NCI-H2081 (cell line): Measurements from ENCODE around the gene TMEM184B.

Experiments used
- DNase-seq, 2 experiments: peaks; one replicate each; lab custom pipeline; 2025; lab: John Stamatoyannopoulos, UW

TMEM184B gene

GRCh38 chr22:38226853-38227649, 45.8 kb downstream of the TMEM184B start:
- DNase-seq = no peak

- DNase-seq = no peak
Observed at GRCh38 chr22:38223289-38223960, 49.4 kb downstream of the TMEM184B start.

GRCh38 chr22:38222797-38223119, 50.1 kb downstream of the TMEM184B start:
- no peak for DNase-seq

DNA sequence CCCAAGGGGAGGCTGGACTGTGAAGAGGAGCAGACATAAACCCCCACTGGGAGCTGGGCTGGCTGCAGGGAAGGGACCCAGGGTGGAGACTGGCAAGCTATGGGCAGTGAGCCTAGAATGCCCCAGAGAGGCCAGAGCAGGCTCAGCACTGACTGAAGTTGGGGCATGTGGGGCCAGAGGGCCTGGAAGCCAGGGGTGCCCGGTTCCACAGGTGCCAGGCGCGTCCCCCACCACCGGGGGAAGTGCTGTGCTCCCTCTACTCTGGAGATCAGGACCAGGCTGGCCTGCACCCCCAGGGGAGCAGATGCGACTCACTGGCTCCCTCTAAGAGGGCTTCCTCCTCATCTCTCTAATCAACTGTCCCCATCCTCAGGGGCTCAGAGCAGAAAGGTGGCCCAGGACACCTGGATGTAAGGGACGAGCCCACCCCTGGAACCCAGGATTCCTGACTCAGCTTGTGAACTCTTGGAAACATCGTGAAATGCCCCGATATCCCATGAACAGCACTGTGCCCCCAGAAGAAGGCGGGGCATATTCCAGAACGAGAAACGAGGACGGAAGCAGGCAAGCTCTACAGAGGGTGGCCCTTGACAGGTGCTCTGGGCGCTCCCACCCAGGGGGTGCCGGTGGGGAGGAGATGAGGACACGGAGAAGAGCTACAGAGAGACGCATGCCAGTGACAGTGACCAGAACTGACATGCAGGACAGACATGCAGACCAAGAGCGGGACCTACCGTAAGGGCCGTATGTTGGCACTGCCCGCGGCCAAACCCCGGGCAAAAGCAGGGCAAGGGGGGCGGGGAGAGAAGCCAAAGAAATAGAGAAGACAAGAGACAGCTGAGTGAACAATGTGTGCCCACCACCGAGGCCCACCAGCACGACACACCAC, 50.7 kb downstream of the TMEM184B start:
- no peak for DNase-seq

DNA sequence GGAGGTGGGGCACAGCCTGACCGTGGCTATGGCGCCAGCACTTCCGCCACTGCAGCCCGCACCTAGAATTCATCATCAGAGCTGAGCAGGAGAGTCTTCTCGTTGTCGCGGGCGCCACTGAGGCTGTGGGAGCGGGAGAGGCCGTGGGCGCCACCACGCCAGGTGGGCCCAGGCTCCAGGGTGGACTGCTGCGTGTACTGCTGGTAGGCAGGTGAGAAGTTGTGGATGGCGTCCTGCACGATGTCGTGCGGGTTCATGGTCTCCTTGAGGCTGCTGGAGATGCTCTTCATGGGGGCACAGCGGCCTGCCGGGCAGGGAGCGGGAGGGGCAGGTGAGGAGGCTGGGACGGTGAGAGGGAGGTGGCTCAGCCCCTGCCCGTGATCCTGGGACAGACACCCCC, 51.4 kb downstream of the TMEM184B start:
- no peak for DNase-seq

DNA sequence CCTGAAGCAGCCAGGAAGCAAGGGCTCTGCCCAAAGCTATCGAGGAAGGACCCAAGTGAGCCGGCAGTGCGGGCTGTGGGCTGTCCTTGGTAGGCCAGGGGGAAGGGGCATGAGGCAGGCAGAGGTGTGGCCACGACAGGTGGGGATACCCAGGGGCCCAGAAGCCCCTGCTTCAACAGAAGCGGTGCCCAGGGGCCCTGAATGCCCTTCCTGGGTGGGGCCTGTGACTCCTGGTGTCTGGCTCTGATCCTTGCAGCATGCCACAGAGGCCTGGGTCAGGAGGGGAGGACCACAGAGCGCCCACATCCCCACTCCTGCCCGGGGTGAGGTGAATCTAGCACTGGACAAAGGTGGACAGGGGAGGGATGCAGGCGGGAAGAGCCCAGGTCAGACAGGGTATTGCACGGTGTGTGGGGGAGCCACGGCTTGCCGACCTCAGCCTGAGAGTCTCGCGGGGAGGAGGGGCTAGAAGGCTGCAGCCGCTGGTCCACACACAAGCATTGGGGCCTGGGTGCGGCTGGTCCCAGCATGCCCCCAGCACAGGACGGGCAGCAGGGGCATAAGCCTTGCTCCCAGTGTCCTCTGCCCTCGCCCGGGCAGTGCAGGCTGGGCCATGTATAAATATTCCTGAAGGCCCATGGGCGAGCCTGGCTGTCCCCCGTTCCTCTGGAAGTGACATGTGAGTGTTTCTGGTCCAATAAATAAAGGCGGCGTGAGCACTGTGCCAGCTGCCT, 52.0 kb downstream of the TMEM184B start:
- DNase-seq = no peak

- DNase-seq = no peak
Observed at GRCh38 chr22:38220163-38220562, 52.6 kb downstream of the TMEM184B start.

GRCh38 chr22:38219632-38220031, 53.2 kb downstream of the TMEM184B start:
- DNase-seq = no peak

- DNase-seq = no peak
Observed at GRCh38 chr22:38218661-38219622, 53.9 kb downstream of the TMEM184B start.

GRCh38 chr22:38215156-38216038, 57.4 kb downstream of the TMEM184B start:
- no peak for DNase-seq

GRCh38 chr22:38214302-38215056, 58.3 kb downstream of the TMEM184B start:
- DNase-seq = peak; percentile 31 to 51

- no peak for DNase-seq
Observed at GRCh38 chr22:38213990-38214301, 58.9 kb downstream of the TMEM184B start.

DNA sequence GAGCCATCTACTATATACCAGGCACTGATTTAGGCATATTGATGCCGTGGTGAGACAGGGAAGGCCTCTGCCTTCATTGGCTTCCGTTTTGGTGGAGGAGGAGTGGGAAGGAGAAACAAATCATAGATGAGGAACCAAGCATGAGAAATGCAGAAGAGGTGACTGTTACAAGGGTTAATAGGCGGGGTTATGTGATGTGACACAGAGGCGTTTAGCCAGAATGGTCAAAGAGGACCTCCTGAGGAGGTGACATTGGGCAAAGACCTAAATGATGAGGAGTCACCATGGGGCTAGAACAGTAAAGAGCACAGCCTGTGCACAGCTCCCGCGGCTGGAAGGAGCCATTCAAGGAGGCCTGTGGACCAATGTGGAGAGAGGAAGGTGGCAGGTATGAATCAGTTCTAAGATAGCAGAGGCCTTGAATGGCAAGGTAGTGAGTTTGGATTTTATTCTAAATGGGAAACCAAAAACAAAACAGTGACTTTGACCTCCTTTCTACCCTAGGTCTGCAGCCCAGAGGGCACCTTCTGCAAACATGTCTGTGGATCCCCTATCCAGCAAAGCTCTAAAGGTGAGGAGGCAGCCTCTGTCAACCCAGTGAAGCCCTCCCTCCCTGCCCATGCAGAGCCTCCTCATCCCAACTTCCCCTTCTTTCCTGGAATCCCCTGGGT, 59.4 kb downstream of the TMEM184B start:
- DNase-seq = no peak

DNA sequence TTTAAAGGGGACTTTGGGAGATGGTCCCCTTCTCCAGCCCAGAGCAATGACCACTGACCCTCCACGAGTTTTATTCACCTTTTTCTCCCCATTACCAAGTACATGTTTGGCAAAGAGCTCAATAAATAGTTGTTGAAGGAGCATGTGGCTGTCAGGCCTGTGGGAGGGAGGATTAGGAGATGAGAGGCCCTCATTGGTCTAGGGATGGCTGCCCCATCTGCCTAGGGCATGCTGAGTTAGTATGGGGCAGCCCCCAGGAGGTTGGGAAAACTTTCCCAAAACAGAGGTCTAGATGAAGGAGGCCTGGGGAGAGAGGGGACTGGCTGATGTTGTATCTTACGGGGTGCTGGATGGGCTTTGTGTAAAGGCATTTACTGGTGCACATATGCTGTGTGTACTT, 60.4 kb downstream of the TMEM184B start:
- DNase-seq = no peak

GRCh38 chr22:38211556-38211955, 61.3 kb downstream of the TMEM184B start:
- DNase-seq = no peak

- no peak for DNase-seq
Observed at GRCh38 chr22:38208551-38208968, 64.2 kb downstream of the TMEM184B start.

DNA sequence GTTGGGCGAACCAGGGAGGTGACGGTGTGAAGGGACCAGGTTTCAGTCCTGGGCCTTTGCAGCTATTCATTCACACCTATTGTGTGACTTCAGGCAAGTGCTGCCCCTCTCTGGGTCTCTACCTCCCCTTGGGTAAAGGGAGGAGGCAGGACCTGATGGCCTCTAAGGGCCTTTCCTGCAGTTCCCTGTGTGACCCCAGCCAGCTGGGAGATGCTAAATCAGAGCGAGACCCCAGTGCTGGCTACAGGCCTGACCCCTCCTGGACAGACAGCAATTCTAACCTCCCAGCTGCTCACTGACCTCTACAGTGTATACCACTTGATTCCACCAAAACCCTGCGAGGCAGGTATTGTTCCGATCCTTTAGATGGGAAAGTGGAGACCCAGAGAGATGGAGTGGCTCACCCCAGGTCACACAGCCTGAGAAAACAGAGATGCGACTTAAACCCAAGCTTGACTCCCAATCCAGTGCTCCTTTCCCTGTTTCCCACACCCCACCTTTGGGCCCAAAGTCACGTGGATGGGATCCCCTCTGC, 64.8 kb downstream of the TMEM184B start:
- no peak for DNase-seq
